Measurements from ENCODE around the gene FAM181A. TPM values are rescaled to one million over a fixed set of nuclear protein-coding genes. Genes with fewer than 3 reads are reported as not detected.

FAM181A gene
- total and polyA plus RNA-seq, 10 of the 15 experiments (the other 5 are each of a cell fraction or from before 2014, with no cell fraction given): not detected

DNA sequence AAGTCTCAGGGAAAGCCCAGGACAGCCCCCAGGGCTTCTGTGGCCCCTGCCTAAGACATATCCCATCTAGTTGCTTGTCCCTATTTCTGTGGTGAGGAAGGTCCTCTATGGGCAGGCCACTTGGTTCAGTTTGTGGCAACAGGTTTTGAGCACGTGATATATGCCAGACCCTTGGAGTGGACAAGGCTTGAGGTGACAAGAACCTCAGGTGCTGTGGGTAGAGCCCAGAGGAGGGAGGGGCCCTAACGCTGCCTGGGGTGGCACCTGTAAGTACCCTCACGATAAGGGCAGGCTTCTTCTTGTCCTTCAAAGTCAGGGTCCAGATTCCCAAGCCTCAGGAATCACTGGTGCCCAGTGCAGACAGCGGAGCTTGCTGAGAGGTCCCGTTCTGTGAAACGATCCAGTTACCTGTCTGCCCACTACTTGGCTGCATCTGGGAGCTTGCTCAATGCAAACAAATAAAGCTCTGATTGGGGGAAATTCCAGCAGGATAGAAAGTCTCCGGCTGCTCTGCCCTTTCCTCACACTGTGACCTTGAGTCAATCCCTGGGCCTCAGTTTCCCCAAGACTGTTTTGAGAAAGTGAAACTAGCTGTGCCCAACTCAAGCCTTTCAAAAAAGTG lies 47.7 kb upstream of the FAM181A start:
- BruUV-seq (replicated peaks): no TSS peak
- Histone ChIP-seq H3K4me2 (ENCODE audit: control insufficient read depth, insufficient read depth) (no peak overlapping the region), H3K9ac (ENCODE audit: control insufficient read depth, insufficient read depth, low read length) (no peak overlapping the region), H3K4me1 (ENCODE audit: control insufficient read depth, insufficient read depth, low read length) (no peaks in the 10 kb centered on the region), H4K20me1 (ENCODE audit: control insufficient read depth, insufficient read depth) (no peaks in the 10 kb centered on the region), H3K36me3 (ENCODE audit: control insufficient read depth in 2 of 2, insufficient read depth in 2 of 2, low read length in 1 of 2) (no peaks in the 10 kb centered on the region), H3K79me2 (ENCODE audit: control insufficient read depth, insufficient read depth, low read length) (no peaks in the 10 kb centered on the region), H2AFZ (ENCODE audit: control insufficient read depth, low read depth, low read length) (no peak overlapping the region), H3K4me3 (no peak overlapping the region), H3K27me3 (replicated peaks in 1 of 2; ENCODE audit: control insufficient read depth in 2 of 2, insufficient read depth in 2 of 2, low read length in 1 of 2) (peaks cover 0 to 2% of the 10 kb centered on the region in 2 experiments; a peak in 2 of 4 replicates), H3K27ac (ENCODE audit: control insufficient read depth, insufficient read depth) (no peak overlapping the region), H3K9me3 (replicated peaks; ENCODE audit: control insufficient read depth, insufficient read depth, low read length) (no peaks in the 10 kb centered on the region; the same call in 2 of the 3 replicates)
- FAIRE-seq (no peak), ATAC-seq (no peak), DNase-seq (ENCODE audit: low read depth, low spot score) (no peak)
- CTCF ChIA-PET: interaction anchor here (0.7 to 1.0 kb wide), 2 partner anchors 145 to 226 kb away, joined by 3 to 6 read pairs; no protein-coding TSS in a partner anchor
- intact Hi-C loops (cut with micrococcal nuclease; ENCODE audit: unreplicated experiment) (no loop called here), in situ Hi-C loops (cut with MboI) (no loop called here)
- 28% methylated on average over 7 of the region's 7 CpGs for WGBS (ENCODE audit: insufficient coverage, insufficient replicate concordance, low lambda C conversion rate, missing lambda C conversion rate)
- SMC1A ChIA-PET (ENCODE audit: uncharacterized antibody, unreplicated experiment): no interaction called here
- POLR2A ChIA-PET: no interaction called here
- RAD21 ChIA-PET (ENCODE audit: unreplicated experiment): no interaction called here
- TF ChIP-seq KLF5 (IDR thresholded peaks at IDR 0.05; ENCODE audit: partially characterized antibody): no peak
- TF ChIP-seq, protein P1, sequence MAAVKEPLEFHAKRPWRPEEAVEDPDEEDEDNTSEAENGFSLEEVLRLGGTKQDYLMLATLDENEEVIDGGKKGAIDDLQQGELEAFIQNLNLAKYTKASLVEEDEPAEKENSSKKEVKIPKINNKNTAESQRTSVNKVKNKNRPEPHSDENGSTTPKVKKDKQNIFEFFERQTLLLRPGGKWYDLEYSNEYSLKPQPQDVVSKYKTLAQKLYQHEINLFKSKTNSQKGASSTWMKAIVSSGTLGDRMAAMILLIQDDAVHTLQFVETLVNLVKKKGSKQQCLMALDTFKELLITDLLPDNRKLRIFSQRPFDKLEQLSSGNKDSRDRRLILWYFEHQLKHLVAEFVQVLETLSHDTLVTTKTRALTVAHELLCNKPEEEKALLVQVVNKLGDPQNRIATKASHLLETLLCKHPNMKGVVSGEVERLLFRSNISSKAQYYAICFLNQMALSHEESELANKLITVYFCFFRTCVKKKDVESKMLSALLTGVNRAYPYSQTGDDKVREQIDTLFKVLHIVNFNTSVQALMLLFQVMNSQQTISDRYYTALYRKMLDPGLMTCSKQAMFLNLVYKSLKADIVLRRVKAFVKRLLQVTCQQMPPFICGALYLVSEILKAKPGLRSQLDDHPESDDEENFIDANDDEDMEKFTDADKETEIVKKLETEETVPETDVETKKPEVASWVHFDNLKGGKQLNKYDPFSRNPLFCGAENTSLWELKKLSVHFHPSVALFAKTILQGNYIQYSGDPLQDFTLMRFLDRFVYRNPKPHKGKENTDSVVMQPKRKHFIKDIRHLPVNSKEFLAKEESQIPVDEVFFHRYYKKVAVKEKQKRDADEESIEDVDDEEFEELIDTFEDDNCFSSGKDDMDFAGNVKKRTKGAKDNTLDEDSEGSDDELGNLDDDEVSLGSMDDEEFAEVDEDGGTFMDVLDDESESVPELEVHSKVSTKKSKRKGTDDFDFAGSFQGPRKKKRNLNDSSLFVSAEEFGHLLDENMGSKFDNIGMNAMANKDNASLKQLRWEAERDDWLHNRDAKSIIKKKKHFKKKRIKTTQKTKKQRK (IDR thresholded peaks at IDR 0.05; ENCODE audit: low read depth, low read length): no peak
- no peak for TF ChIP-seq FOS (IDR thresholded peaks at IDR 0.05; ENCODE audit: borderline replicate concordance, extremely low read depth, insufficient read length)
- TF ChIP-seq CEBPB (IDR thresholded peaks at IDR 0.05; ENCODE audit: borderline replicate concordance in 1 of 2, low read depth in 2 of 2, low read length in 2 of 2): no peak
- TF ChIP-seq, protein P2, sequence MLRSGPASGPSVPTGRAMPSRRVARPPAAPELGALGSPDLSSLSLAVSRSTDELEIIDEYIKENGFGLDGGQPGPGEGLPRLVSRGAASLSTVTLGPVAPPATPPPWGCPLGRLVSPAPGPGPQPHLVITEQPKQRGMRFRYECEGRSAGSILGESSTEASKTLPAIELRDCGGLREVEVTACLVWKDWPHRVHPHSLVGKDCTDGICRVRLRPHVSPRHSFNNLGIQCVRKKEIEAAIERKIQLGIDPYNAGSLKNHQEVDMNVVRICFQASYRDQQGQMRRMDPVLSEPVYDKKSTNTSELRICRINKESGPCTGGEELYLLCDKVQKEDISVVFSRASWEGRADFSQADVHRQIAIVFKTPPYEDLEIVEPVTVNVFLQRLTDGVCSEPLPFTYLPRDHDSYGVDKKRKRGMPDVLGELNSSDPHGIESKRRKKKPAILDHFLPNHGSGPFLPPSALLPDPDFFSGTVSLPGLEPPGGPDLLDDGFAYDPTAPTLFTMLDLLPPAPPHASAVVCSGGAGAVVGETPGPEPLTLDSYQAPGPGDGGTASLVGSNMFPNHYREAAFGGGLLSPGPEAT (IDR thresholded peaks at IDR 0.05; ENCODE audit: low read depth): no peak
- TF ChIP-seq EED (IDR thresholded peaks at IDR 0.05; ENCODE audit: low read depth): no peak
- no peak for TF ChIP-seq WRNIP1 (IDR thresholded peaks at IDR 0.05; ENCODE audit: borderline replicate concordance, low read depth, low read length)
- no peak for TF ChIP-seq NFIC (IDR thresholded peaks at IDR 0.05; ENCODE audit: low read depth, low read length)
- no peak for TF ChIP-seq FOXK2 (IDR thresholded peaks at IDR 0.05)
- no peak for TF ChIP-seq NFYB (IDR thresholded peaks at IDR 0.05; ENCODE audit: insufficient read depth, low read depth, low read length)
- no peak for TF ChIP-seq RAD51 (IDR thresholded peaks at IDR 0.05)
- TF ChIP-seq PAX8 (IDR thresholded peaks at IDR 0.05): no peak
- TF ChIP-seq, protein P3, sequence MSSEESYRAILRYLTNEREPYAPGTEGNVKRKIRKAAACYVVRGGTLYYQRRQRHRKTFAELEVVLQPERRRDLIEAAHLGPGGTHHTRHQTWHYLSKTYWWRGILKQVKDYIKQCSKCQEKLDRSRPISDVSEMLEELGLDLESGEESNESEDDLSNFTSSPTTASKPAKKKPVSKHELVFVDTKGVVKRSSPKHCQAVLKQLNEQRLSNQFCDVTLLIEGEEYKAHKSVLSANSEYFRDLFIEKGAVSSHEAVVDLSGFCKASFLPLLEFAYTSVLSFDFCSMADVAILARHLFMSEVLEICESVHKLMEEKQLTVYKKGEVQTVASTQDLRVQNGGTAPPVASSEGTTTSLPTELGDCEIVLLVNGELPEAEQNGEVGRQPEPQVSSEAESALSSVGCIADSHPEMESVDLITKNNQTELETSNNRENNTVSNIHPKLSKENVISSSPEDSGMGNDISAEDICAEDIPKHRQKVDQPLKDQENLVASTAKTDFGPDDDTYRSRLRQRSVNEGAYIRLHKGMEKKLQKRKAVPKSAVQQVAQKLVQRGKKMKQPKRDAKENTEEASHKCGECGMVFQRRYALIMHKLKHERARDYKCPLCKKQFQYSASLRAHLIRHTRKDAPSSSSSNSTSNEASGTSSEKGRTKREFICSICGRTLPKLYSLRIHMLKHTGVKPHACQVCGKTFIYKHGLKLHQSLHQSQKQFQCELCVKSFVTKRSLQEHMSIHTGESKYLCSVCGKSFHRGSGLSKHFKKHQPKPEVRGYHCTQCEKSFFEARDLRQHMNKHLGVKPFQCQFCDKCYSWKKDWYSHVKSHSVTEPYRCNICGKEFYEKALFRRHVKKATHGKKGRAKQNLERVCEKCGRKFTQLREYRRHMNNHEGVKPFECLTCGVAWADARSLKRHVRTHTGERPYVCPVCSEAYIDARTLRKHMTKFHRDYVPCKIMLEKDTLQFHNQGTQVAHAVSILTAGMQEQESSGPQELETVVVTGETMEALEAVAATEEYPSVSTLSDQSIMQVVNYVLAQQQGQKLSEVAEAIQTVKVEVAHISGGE (CRISPR knock-in tag; IDR thresholded peaks at IDR 0.05): no peak
- no peak for TF ChIP-seq TCF7 (IDR thresholded peaks at IDR 0.05; ENCODE audit: borderline replicate concordance)
- TF ChIP-seq STAT1 (conservative IDR thresholded peaks at IDR 0.05): no peak
- TF ChIP-seq CBX3 (IDR thresholded peaks at IDR 0.05; ENCODE audit: borderline replicate concordance, low read depth): no peak
